Prostate gland (tissue), 2 donors: ENCODE measurements around the gene DPAGT1.
A peak's percentile ranks its signal among the peaks of the same experiment; 100 is the strongest.

Experiments used
- POLR2A ChIP-seq: fragments of 450-650 bp; IDR thresholded peaks from one replicate; pipeline ENCODE4 v1.6.1; 2016; ENCODE audit warnings: antibody characterized with exemption, mild to moderate bottlenecking
- POLR2AphosphoS5 ChIP-seq: sonication (generic); formaldehyde crosslinking; IDR thresholded peaks from one replicate; pipeline ENCODE4 v1.6.1; 2017; ENCODE audit warnings: antibody characterized with exemption
- TF ChIP-seq, protein P1 (sequence below), 4 experiments: fragments of 200-600 bp in 2 of 4; fragments of 450-650 bp in 2 of 4; sonication (generic) in 2 of 4; IDR thresholded peaks; 1 replicate in 3 of 4; 2 replicates in 1 of 4; pipeline ENCODE4 v1.5.1; 2016 to 2019; ENCODE audit warnings: antibody characterized with exemption in 4 of 4, mild to moderate bottlenecking in 2 of 4, moderate library complexity in 2 of 4

DNA sequence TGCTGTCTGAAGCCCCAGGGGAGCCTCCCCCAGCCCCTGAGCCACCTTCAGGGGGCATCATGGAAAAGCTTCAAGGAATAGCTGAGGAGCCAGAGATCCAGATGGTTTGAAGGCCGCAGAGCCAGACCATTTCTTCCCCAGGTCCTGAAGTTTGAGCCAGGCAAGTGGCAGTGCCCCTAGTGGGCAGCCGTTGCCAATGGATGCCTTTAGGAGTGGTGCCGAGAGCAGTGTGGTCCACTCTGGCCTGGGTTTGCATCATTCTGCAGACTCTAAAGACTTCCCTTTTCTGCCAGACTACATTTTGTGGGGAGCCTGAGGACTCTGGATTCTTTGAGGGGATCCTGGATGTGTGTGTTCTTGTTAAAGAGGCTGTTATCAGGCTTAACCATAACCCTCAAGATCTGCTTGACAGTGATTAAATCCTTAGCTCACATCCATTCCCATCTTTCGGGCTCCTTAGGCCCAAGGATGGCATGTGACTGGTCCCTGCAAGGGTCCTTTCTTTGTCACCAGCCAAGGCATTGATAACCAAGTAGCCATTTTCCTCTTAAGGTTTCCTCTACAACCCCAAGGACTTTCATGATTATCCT is 32.8 kb upstream of the DPAGT1 start:
- TF ChIP-seq, protein P1, sequence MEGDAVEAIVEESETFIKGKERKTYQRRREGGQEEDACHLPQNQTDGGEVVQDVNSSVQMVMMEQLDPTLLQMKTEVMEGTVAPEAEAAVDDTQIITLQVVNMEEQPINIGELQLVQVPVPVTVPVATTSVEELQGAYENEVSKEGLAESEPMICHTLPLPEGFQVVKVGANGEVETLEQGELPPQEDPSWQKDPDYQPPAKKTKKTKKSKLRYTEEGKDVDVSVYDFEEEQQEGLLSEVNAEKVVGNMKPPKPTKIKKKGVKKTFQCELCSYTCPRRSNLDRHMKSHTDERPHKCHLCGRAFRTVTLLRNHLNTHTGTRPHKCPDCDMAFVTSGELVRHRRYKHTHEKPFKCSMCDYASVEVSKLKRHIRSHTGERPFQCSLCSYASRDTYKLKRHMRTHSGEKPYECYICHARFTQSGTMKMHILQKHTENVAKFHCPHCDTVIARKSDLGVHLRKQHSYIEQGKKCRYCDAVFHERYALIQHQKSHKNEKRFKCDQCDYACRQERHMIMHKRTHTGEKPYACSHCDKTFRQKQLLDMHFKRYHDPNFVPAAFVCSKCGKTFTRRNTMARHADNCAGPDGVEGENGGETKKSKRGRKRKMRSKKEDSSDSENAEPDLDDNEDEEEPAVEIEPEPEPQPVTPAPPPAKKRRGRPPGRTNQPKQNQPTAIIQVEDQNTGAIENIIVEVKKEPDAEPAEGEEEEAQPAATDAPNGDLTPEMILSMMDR (IDR thresholded peaks at IDR 0.05) = peak in 1 of 4 experiments; percentile 31
- no peak for TF ChIP-seq POLR2A
- TF ChIP-seq POLR2AphosphoS5 = no peak
